Fibroblast of mammary gland (primary cell): ENCODE data around the gene HIVEP3.

Source experiments
- DNase-seq: peaks from one replicate; pipeline ENCODE4 v3.0.0-alpha.2; 2010; ENCODE audit warnings: low read depth
- H3K4me3 ChIP-seq: 2 replicates; pipeline ENCODE4 v1.5.1; 2011; ENCODE audit warnings: low read depth, mild to moderate bottlenecking, low read length, moderate library complexity; ENCODE audit not compliant: control insufficient read depth
- CTCF ChIP-seq: conservative IDR thresholded peaks from 2 replicates; pipeline ENCODE4 v1.5.1; 2011; ENCODE audit warnings: low read depth, low read length, inconsistent platforms; ENCODE audit not compliant: control insufficient read depth, insufficient read depth

Gene HIVEP3

GRCh38 chr1:41471658-41472057, 447.1 kb downstream of the HIVEP3 start:
- TF ChIP-seq CTCF, result no peak
- no peak overlapping the region for H3K4me3 ChIP-seq
- no peak for DNase-seq

GRCh38 chr1:41469706-41470105, 449.0 kb downstream of the HIVEP3 start:
- TF ChIP-seq CTCF, result no peak
- H3K4me3 ChIP-seq, result no peak overlapping the region
- no peak for DNase-seq

GRCh38 chr1:41468122-41468762, 450.5 kb downstream of the HIVEP3 start:
- no peak overlapping the region for H3K4me3 ChIP-seq
- DNase-seq, result no peak
- TF ChIP-seq CTCF, result no peak

- no peak for DNase-seq
- TF ChIP-seq CTCF, result no peak
Measured at GRCh38 chr1:41467673-41468072, 451.0 kb downstream of the HIVEP3 start.

GRCh38 chr1:41466146-41466545, 452.6 kb downstream of the HIVEP3 start:
- no peak for TF ChIP-seq CTCF
- no peak for DNase-seq
- H3K4me3 ChIP-seq, result no peak overlapping the region

More at GRCh38 chr1:41467673-41468072, 451.0 kb downstream of the HIVEP3 start:
- no peak overlapping the region for H3K4me3 ChIP-seq

GRCh38 chr1:41465741-41466140, 453.0 kb downstream of the HIVEP3 start:
- no peak for TF ChIP-seq CTCF
- DNase-seq, result peak; percentile 59
- H3K4me3 ChIP-seq, result no peak overlapping the region

- peak; percentile 22 for DNase-seq
- TF ChIP-seq CTCF, result no peak
- H3K4me3 ChIP-seq, result no peak overlapping the region
Measured at GRCh38 chr1:41464885-41465284, 453.8 kb downstream of the HIVEP3 start.
